ENCODE data around the gene CFTR. TPM values are rescaled to one million over a fixed set of nuclear protein-coding genes. Genes with fewer than 3 reads are reported as not detected.

CFTR gene
- total and polyA plus RNA-seq, 9 of the 15 experiments (the other 6 are each of a cell fraction or from before 2014, with no cell fraction given): 0.20 TPM; not detected in 8

- no peak overlapping the region for H3K4me3 ChIP-seq
- intact Hi-C loops (cut with micrococcal nuclease): no loop called here
- no peaks in the 10 kb centered on the region for H3K27me3 ChIP-seq (ENCODE audit: control insufficient read depth in 2 of 2, insufficient read depth in 2 of 2, low read length in 2 of 2)
- no peak for FAIRE-seq
- H3K9me1 ChIP-seq (ENCODE audit: control insufficient read depth, insufficient read depth, low read length): no peaks in the 10 kb centered on the region
- no peak overlapping the region for H3K4me2 ChIP-seq (ENCODE audit: insufficient read depth, low read length)
- no peak for ATAC-seq
- no peaks in the 10 kb centered on the region for H4K20me1 ChIP-seq (replicated peaks; ENCODE audit: control insufficient read depth, insufficient read depth, low read length)
- no peaks in the 10 kb centered on the region for H3K79me2 ChIP-seq (ENCODE audit: control insufficient read depth, insufficient read depth, low read length)
- no peak overlapping the region for H2AFZ ChIP-seq (ENCODE audit: low read depth, low read length)
- no peak overlapping the region for H3K9ac ChIP-seq (ENCODE audit: insufficient read depth in 1 of 2, low read depth in 2 of 2, low read length in 2 of 2)
- WGBS (ENCODE audit: insufficient coverage, low coverage, missing lambda C conversion rate): under 1% methylated on average over 3 of the region's 3 CpGs
- H3K4me1 ChIP-seq (replicated peaks in 1 of 2; ENCODE audit: control insufficient read depth in 2 of 2, insufficient read depth in 2 of 2, low read length in 2 of 2): no peaks in the 10 kb centered on the region
- no peaks in the 10 kb centered on the region for H3K36me3 ChIP-seq (ENCODE audit: control insufficient read depth, insufficient read depth, low read length)
- in situ Hi-C loops (cut with MboI): no loop called here
- H3K9me3 ChIP-seq (replicated peaks; ENCODE audit: control insufficient read depth, insufficient read depth, low read depth, low read length): no peaks in the 10 kb centered on the region
- H3K27ac ChIP-seq (ENCODE audit: extremely low read depth, low read depth, low read length): no peak overlapping the region
- POLR2A ChIA-PET: no interaction called here
- CTCF ChIA-PET (ENCODE audit: low intra/inter-chr PET ratio): no interaction called here
- BruUV-seq (replicated peaks): no TSS peak
- no peak for DNase-seq (ENCODE audit: extremely low read depth in 1 of 4, low spot score in 3 of 4)
- no peak for TF ChIP-seq BRF2 (IDR thresholded peaks at IDR 0.05; ENCODE audit: borderline replicate concordance, insufficient read depth, insufficient read length)
- TF ChIP-seq MAFF (IDR thresholded peaks at IDR 0.05; ENCODE audit: low read length): no peak
- TF ChIP-seq ZNF444 (CRISPR knock-in tag; IDR thresholded peaks at IDR 0.05): no peak
- TF ChIP-seq NR0B1 (IDR thresholded peaks at IDR 0.05; ENCODE audit: partially characterized antibody): no peak
- no peak for TF ChIP-seq CHD4 (IDR thresholded peaks at IDR 0.05; ENCODE audit: insufficient read depth, insufficient replicate concordance, low read depth, low read length, poor library complexity, severe bottlenecking)
- TF ChIP-seq RBM22 (IDR thresholded peaks at IDR 0.05; ENCODE audit: low read depth, low read length, poor library complexity, severe bottlenecking): no peak
- no peak for TF ChIP-seq ATF7 (IDR thresholded peaks at IDR 0.05)
- no peak for TF ChIP-seq CREB1 (IDR thresholded peaks at IDR 0.05)
- TF ChIP-seq CREB1 (CRISPR knock-in tag; IDR thresholded peaks at IDR 0.05): no peak
- TF ChIP-seq PREB (CRISPR knock-in tag; IDR thresholded peaks at IDR 0.05): no peak
- TF ChIP-seq PHF8 (IDR thresholded peaks at IDR 0.05; ENCODE audit: borderline replicate concordance, low read length): no peak
- no peak for TF ChIP-seq ZNF133 (CRISPR knock-in tag; IDR thresholded peaks at IDR 0.05)
- TF ChIP-seq CREB5 (CRISPR knock-in tag; IDR thresholded peaks at IDR 0.05): no peak
- TF ChIP-seq ZNF280A (IDR thresholded peaks at IDR 0.05; ENCODE audit: low read depth, partially characterized antibody): no peak
- TF ChIP-seq E2F5 (CRISPR knock-in tag; IDR thresholded peaks at IDR 0.05): no peak
- TF ChIP-seq ZNF140 (CRISPR knock-in tag; IDR thresholded peaks at IDR 0.05): no peak
These were observed 132.8 kb downstream of the CFTR start for GRCh38 chr7:117612637-117613036.
